ENCODE results near the gene APC2. TPM values are rescaled to one million over a fixed set of nuclear protein-coding genes. Genes with fewer than 3 reads are reported as not detected.
A peak's percentile ranks its signal among the peaks of the same experiment; 100 is the strongest.

The APC2 gene
- total and polyA plus RNA-seq, 5 experiments from 2014 or later = 0.08 to 0.29 TPM; not detected in 3

DNA sequence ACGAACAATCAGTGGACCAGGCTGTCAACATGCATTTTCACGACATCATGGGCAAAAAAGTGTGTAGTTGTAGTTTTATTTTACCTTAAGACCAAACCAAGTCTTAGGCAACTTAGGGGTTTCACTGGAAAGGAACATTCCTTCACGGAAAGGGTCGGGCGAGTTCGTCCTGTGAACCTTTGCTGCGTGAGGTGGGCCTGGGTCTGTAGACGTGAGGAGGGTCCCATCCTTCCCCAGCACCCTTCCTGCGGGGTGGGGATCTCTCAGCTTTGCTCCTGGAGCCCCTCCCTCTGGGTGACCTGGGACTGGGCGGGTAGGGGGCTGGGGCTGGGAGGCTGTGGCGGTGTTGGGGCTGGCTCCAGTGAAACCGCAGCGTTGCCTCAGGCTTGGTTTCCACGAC lies 24.0 kb upstream of the APC2 start:
- no peak overlapping the region for H3K27ac Mint-ChIP-seq
- H3K27me3 Mint-ChIP-seq = no peaks in the 10 kb centered on the region
- DNase-seq (no peak), ATAC-seq (no peak)
- H3K9me3 Mint-ChIP-seq = no peaks in the 10 kb centered on the region
- peaks cover 0 to 68% (median 8%) of the 10 kb centered on the region in 3 donors for H3K36me3 Mint-ChIP-seq
- no peak overlapping the region for H3K4me3 Mint-ChIP-seq
- POLR2A ChIA-PET = no interaction called here
- H3K4me1 Mint-ChIP-seq = peaks cover 0 to under 1% (median 0%) of the 10 kb centered on the region in 4 donors

GRCh38 chr19:1426736-1427135 lies 23.2 kb upstream of the APC2 start:
- no peak overlapping the region for H3K4me3 Mint-ChIP-seq
- ATAC-seq (no peak), DNase-seq (no peak)
- POLR2A ChIA-PET = interaction anchor here (1.3 kb wide), 1 partner anchor 9 kb away, joined by 3 read pairs; no protein-coding TSS in a partner anchor
- no peaks in the 10 kb centered on the region for H3K27me3 Mint-ChIP-seq
- peaks cover 0 to 1% (median 0%) of the 10 kb centered on the region in 4 donors for H3K4me1 Mint-ChIP-seq
- H3K27ac Mint-ChIP-seq = no peak overlapping the region
- H3K9me3 Mint-ChIP-seq = no peaks in the 10 kb centered on the region
- H3K36me3 Mint-ChIP-seq = peaks cover 0 to 71% (median 6%) of the 10 kb centered on the region in 3 donors

- POLR2A ChIA-PET = interaction anchor here (1.0 to 1.3 kb wide), 2 partner anchors 9 to 10 kb away, joined by 3 to 5 read pairs; no protein-coding TSS in a partner anchor
- H3K9me3 Mint-ChIP-seq = no peaks in the 10 kb centered on the region
- ATAC-seq = no peak
- H3K27me3 Mint-ChIP-seq = no peaks in the 10 kb centered on the region
- DNase-seq = no peak
- H3K4me3 Mint-ChIP-seq = no peak overlapping the region
- H3K4me1 Mint-ChIP-seq = peaks cover 0 to 2% (median 0%) of the 10 kb centered on the region in 4 donors
- H3K36me3 Mint-ChIP-seq = peaks cover 0 to 69% (median 5%) of the 10 kb centered on the region in 3 donors
- H3K27ac Mint-ChIP-seq = no peak overlapping the region
Measured at GRCh38 chr19:1427221-1427920, 22.6 kb upstream of the APC2 start.

DNA sequence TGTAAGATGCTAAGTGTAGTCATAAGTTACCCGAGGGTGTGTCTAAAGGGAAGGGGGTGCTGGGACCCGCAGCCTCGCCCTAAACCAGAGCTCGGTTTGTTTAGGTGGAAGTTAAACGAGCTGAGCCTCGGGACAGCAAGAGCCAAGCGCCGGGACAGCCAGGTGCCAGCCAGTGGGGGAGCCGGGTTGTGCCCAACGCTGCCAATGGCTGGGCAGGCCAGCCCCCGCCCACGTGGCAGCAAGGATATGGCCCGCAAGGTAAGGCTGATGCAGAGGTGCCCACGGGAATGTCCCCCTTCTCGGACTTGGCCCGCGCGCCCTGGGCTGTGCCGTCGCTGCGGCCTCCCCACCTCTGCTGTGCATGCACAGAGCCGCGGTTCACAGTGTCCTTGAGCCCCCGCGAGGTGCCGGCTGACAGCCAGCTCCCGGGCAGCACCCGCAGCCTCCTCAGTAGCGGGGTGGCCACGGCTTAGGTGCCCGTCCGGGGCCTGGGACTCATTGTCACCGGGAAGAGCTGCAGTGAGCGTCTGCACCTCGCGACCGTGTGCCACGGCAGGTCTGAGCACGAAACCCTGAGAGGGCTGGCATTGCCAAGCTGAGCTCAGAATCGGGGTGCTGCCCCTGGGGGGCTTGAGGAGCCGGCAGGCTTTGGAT lies 21.1 kb upstream of the APC2 start:
- no peaks in the 10 kb centered on the region for H3K9me3 Mint-ChIP-seq
- POLR2A ChIA-PET = interaction anchor here (0.7 to 1.1 kb wide), 2 partner anchors 13 to 16 kb away, joined by 3 read pairs; no protein-coding TSS in a partner anchor
- no peak overlapping the region for H3K27ac Mint-ChIP-seq
- peaks cover 0 to 57% (median 4%) of the 10 kb centered on the region in 3 donors for H3K36me3 Mint-ChIP-seq
- H3K27me3 Mint-ChIP-seq = no peaks in the 10 kb centered on the region
- H3K4me1 Mint-ChIP-seq = peaks cover 0 to 2% (median 0%) of the 10 kb centered on the region in 4 donors
- ATAC-seq = no peak
- no peak for DNase-seq
- H3K4me3 Mint-ChIP-seq = no peak overlapping the region

DNA sequence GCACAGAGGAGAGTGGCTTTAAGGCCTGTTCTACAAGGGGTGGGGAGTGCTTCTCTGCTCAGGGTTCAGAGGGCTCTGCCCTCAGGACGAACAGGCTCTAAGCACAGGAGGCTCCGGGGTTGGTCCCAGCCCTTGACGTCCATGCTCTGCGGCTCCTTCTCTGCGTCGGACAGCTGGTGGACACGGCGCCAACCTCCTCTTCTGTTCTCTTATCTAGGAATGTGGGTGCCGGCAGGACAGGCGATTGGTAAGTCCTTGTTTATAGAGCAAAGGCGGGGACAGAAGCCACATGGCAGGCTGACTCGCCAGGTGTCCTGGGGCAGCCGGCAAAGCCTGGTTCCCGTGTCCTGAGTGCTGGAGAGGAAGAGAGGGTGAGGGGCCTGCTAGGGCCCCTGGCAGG lies 20.2 kb upstream of the APC2 start:
- no peak for DNase-seq
- Mint-ChIP-seq H3K4me3 (no peak overlapping the region), H3K4me1 (peaks cover 0 to 2% (median 0%) of the 10 kb centered on the region in 4 donors), H3K27ac (peak overlapping the region in 1 of 10 donors; percentile 54), H3K9me3 (no peaks in the 10 kb centered on the region), H3K27me3 (no peaks in the 10 kb centered on the region), H3K36me3 (peaks cover 0 to 51% (median 4%) of the 10 kb centered on the region in 3 donors)
- no peak for ATAC-seq
- POLR2A ChIA-PET = interaction anchor here (1.1 kb wide), 1 partner anchor 12 kb away, joined by 3 read pairs; no protein-coding TSS in a partner anchor

- peaks cover 0 to 47% (median 0%) of the 10 kb centered on the region in 3 donors for H3K36me3 Mint-ChIP-seq
- DNase-seq (no peak), ATAC-seq (no peak)
- H3K27ac Mint-ChIP-seq = no peak overlapping the region
- no peak overlapping the region for H3K4me3 Mint-ChIP-seq
- H3K9me3 Mint-ChIP-seq = no peaks in the 10 kb centered on the region
- no peaks in the 10 kb centered on the region for H3K27me3 Mint-ChIP-seq
- POLR2A ChIA-PET = no interaction called here
- H3K4me1 Mint-ChIP-seq = peaks cover 0 to 2% (median 0%) of the 10 kb centered on the region in 4 donors
Measured at GRCh38 chr19:1430246-1430645, 19.7 kb upstream of the APC2 start.

DNA sequence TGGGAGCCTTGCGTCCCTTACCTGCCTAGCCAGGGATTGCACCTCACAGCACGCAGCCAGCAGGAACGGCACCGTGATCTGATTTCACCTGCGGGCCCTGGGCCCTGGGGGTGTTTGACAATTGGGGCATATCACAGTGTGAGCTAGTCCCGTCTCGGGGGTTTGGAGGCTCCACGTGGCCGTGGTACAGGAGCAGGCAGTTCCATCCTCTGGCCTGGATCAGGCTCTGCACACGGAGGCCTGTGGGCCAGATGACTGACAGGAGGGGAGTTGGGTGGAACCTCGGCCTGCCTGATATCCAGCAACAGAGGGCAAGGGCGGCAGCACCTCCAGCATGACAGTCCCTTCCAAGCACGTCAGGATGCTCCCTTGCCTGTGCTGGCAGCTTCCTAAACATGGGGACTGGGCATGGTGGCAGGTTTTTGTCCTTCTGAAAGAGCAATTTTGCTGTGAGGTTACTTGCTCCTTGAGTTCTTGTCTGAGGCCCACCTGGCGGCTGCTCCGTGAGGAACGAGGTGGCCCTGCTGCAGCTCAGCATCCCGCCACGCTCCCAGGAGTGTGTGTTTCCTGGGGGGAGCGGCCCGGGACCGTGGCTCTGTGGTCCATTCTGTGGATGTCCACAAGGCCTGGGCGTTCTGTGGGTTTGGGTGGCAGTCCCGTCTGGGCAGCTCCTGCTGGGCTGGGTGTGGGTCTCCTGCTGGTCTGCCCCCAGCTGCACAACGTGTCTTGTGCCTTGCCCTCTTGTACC lies 18.0 kb upstream of the APC2 start:
- Mint-ChIP-seq H3K4me1 (peaks cover 0 to 2% (median 0%) of the 10 kb centered on the region in 4 donors), H3K27ac (no peak overlapping the region), H3K4me3 (no peak overlapping the region), H3K36me3 (peaks cover 0 to 39% (median 0%) of the 10 kb centered on the region in 3 donors), H3K27me3 (no peaks in the 10 kb centered on the region), H3K9me3 (no peaks in the 10 kb centered on the region)
- DNase-seq (no peak), ATAC-seq (no peak)
- POLR2A ChIA-PET = interaction anchor here (0.5 to 1.2 kb wide), 3 partner anchors 22 to 461 kb away, joined by 3 to 4 read pairs (median 4); no protein-coding TSS in a partner anchor

DNA sequence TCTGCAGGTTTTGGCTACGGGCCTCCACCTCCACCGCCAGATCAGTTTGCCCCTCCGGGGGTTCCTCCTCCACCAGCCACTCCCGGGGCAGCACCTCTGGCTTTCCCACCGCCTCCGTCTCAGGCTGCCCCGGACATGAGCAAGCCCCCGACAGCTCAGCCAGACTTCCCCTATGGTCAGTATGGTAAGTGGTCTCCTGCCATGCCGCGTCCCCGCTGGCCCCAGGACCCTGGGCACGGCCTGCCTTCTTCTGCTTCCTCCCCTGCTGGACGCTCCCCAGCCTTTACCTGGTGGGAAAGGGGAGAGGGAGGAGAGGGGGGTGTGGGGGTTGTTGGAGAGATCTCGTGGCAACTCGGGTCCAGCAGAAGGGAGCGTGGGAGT lies 17.4 kb upstream of the APC2 start:
- no peak for ATAC-seq
- H3K36me3 Mint-ChIP-seq = peaks cover 0 to 39% (median 0%) of the 10 kb centered on the region in 3 donors

GRCh38 chr19:1433119-1434039 lies 16.5 kb upstream of the APC2 start:
- Mint-ChIP-seq H3K4me1 (peaks cover 5 to 9% (median 8%) of the 10 kb centered on the region in 4 donors), H3K4me3 (no peak overlapping the region), H3K27me3 (peaks cover 0 to 2% (median 0%) of the 10 kb centered on the region in 5 donors), H3K9me3 (no peaks in the 10 kb centered on the region), H3K36me3 (peaks cover 0 to 36% (median 0%) of the 10 kb centered on the region in 3 donors), H3K27ac (no peak overlapping the region)
- POLR2A ChIA-PET = interaction anchor here (0.9 to 1.2 kb wide), 2 partner anchors 21 to 25 kb away, joined by 3 read pairs; no protein-coding TSS in a partner anchor
- no peak for DNase-seq
- ATAC-seq = no peak

More for the DNA sequence above, 17.4 kb upstream of the APC2 start:
- Mint-ChIP-seq H3K9me3 (no peaks in the 10 kb centered on the region), H3K4me3 (peak overlapping the region in 1 of 10 donors; percentile 15), H3K4me1 (peaks cover 0 to 2% (median under 1%) of the 10 kb centered on the region in 4 donors), H3K27ac (no peak overlapping the region), H3K27me3 (no peaks in the 10 kb centered on the region)
- DNase-seq = no peak
- POLR2A ChIA-PET = interaction anchor here (0.5 to 1.2 kb wide), 4 partner anchors 20 to 460 kb away, joined by 3 to 4 read pairs (median 4); no protein-coding TSS in a partner anchor

DNA sequence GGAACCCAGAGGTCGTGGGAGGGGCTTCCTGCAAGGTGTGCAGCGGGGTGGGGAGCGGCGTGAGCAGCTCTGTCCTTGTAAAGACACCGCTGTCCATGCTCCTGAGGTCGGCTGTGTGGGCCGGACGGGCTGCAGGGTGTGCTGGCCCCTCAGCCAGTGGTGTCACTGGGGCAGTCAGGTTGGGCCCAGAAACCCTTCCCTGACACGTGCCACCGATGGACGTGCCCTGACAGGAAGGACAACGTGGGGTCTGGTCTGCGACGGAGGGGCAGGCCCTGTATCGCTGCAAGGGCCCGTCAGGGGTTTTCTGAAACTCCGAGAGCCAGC lies 15.9 kb upstream of the APC2 start:
- Mint-ChIP-seq H3K27ac (no peak overlapping the region), H3K4me1 (peaks cover 6 to 10% (median 8%) of the 10 kb centered on the region in 4 donors), H3K4me3 (no peak overlapping the region), H3K9me3 (no peaks in the 10 kb centered on the region), H3K27me3 (peaks cover 0 to 2% (median 0%) of the 10 kb centered on the region in 5 donors), H3K36me3 (peaks cover 0 to 39% (median 0%) of the 10 kb centered on the region in 3 donors)
- POLR2A ChIA-PET = interaction anchor here (0.6 kb wide), 1 partner anchor 9 kb away, joined by 3 read pairs; no protein-coding TSS in a partner anchor
- DNase-seq (no peak), ATAC-seq (no peak)

DNA sequence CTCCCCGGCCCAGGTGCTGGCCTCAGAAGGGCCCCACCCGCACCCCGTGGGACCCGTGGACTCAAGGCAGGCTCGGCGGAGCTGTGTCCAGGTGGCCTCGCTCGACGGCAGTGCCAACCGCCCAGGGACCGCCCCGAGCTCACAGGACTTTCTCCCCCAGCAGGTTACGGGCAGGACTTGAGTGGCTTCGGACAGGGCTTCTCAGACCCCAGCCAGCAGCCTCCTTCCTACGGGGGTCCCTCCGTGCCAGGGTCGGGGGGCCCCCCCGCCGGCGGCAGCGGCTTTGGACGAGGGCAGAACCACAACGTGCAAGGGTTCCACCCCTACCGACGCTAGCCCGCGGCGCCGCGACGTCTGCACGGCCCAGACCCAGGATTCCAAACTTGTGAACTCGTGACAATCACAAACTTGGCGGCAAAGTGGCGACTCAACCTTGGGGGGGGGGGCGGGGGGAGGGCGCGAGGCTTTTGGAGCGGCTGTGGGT lies 15.3 kb upstream of the APC2 start:
- Mint-ChIP-seq H3K27ac (no peak overlapping the region), H3K36me3 (peaks cover 0 to 45% (median 3%) of the 10 kb centered on the region in 3 donors), H3K9me3 (no peaks in the 10 kb centered on the region), H3K27me3 (peaks cover 0 to 2% (median 0%) of the 10 kb centered on the region in 5 donors), H3K4me3 (peak overlapping the region in 1 of 10 donors; percentile 29), H3K4me1 (peaks cover 6 to 16% (median 11%) of the 10 kb centered on the region in 4 donors)
- no peak for ATAC-seq
- no peak for DNase-seq
- POLR2A ChIA-PET = interaction anchor here (0.6 to 1.1 kb wide), 2 partner anchors 9 to 11 kb away, joined by 3 read pairs; no protein-coding TSS in a partner anchor

Data from naive thymus-derived CD8-positive, alpha-beta T cell (primary cell).